IPS-NIHi7 (cell line): Measurements from ENCODE around the gene DCPS.
"Not testable (repeated sequence)": the region's sequence is repeated elsewhere in the genome, so short reads cannot be mapped to it uniquely, and the experiment has no call there.

ENCODE experiments used
- DNase-seq: peaks from one replicate; pipeline ENCODE4 v3.0.0; 2012; ENCODE audit warnings: mixed read lengths; ENCODE audit errors: extremely low spot score

The DCPS gene

GRCh38 chr11:126288237-126288636 is 15.6 kb upstream of the DCPS start:
- no peak for DNase-seq

- no peak for DNase-seq
Observed at GRCh38 chr11:126290887-126291286, 13.0 kb upstream of the DCPS start.

- DNase-seq: no peak
Observed at GRCh38 chr11:126293726-126294125, 10.1 kb upstream of the DCPS start.

- DNase-seq: no peak
Observed at GRCh38 chr11:126297004-126297403, 6.9 kb upstream of the DCPS start.

DNA sequence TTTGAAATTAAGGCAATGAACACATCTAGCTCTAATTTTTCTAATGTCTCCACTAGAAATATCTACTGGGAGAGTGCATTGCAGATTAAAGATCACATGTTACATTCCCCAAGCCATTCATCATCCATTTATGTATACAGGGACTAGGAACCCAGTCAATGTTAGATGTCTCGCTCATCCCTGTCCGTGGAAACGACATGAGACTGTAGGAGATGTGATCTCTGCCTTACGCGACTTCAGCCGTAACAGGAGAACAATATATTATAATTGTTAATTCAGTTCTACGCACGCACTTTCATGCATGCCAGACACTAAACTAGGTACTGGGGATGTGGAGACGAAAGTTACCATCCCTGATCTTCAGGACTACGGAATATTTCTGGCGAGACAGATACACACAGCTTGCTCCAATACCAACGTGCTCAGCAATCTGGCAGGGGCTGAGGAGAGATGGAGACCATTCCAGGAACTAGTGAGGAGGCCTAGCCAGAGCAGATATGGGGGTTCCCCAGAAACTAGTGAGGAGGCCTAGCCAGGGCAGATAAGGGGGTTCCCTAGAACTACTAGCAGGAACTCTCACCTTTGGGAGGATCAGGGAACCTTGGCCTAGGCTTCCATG is 706 bp downstream of the DCPS start:
- DNase-seq: no peak

- no peak for DNase-seq
Observed at GRCh38 chr11:126305699-126306098, 1.8 kb downstream of the DCPS start.

GRCh38 chr11:126307706-126308105 is 3.8 kb downstream of the DCPS start:
- DNase-seq: peak; percentile 62

GRCh38 chr11:126308271-126308671 is 4.4 kb downstream of the DCPS start:
- no peak for DNase-seq

- DNase-seq: not testable (repeated sequence)
Observed at GRCh38 chr11:126308771-126309170, 4.9 kb downstream of the DCPS start.

- peak; percentile 86 for DNase-seq
Observed at GRCh38 chr11:126310200-126310991, 6.5 kb downstream of the DCPS start.

- DNase-seq: no peak
Observed at GRCh38 chr11:126310992-126311310, 7.1 kb downstream of the DCPS start.

DNA sequence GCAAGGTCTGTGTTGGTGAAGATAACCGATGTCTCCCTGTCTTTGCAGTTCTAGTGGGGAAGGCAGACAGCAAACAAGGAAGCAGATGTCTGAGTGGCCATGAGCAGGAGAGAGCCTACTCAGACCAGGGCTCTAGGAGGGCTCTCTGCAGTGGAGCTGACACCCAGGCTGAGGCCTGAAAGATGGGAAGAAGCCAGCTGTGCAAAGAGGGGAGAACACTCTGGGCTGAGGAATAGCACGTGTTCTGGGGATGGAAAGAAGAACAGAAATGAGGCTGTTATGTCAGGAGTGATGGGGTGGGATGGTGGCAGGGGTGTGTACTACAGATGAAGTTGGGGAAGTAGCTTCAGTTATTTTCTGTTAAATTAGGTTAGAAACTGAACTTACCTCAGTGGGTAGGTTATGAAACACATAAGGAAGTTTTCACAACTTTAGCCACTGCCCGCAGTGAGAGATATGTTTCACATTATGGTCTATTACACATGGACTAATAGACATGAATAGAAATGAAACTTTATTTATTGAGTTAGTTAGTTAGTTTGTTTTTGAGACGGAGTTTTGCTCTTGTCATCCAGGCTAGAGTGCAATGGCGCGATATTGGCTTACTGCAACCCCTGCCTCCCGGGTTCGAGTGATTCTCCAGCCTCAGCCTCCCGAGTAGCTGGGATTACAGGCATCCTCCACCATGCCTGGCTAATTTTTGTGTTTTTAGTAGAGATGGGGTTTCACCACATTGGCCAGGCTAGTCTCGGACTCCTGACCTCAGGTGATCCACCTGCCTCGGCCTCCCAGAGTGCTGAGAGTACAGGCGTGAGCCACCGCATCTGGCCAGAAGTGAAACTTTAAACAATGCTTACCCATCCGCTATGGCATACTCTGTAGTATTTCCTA is 7.8 kb downstream of the DCPS start:
- no peak for DNase-seq

DNA sequence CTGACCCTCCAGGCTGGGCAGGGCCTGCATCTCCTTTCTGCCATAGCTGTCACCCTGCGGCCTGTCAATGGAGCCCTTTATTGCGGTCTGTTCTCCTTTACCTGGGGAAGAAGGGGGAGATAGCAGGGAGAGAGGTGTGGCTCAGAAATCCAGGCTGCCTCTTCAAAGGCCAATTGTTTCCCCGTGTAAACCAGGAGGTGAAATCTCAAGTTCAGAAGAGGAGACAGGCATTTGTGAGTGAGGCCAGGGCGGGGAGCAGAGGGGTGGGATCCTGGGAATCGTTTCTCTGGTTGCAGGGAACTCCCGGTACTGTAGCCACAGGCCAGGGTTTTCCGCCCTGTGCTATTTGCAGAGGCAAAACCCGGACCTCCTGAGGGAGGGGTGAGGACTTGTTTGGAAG is 9.1 kb downstream of the DCPS start:
- no peak for DNase-seq

GRCh38 chr11:126313826-126314225 is 10.0 kb downstream of the DCPS start:
- no peak for DNase-seq

DNA sequence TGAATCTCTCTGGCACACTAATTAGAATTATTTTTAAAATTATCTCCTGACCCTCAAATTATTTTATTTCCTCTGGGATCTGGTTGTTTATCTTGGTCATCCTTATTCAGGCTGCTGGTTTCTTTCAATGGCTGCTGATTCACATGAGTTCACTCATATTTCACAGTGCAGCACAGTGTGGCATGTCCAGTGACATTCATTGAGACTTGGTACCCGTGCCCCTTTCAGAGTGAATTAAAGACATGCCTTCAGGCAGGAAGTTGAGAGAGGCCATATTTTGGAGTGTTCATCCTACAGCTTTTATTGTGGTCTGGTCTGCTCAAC is 13.5 kb downstream of the DCPS start:
- DNase-seq: no peak

DNA sequence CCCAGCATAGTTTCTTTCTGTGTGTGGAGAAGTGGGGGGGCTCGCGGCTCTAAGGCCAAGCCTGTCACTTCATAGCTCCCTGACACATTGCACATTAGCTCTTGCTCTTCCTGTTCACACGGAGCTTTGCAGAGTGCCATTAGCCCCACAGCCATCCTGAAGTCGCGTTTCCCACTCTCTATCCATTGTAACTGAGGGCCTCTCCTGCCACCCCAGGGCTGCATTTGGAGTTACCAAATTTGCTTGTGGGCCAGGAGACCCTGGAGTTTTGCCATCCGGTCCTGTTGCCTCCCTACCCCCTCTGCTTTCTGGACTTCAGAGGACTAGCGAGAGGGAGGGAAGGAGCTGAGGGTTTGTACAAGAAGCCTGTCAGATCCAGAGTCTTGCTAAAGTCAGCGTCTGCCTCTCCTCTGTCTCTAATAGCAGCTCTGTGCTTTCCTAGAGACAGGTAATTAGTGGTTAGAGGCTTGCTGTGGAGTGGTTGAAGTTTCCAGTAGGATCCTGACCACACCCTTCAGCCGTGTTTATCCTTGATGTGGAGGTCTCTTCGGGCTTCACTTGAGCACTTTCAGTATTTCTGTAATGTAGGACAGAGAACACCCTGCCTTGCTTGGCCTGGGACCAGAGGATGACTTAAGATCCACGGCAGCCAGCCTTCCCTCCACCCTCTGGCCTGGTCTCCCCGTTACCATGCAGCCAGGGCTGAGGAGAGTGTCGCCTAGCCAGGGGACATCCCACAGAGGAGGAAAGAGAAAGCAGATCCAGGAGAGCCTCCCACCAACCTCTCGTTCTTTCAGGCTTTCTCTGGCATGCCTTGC is 14.1 kb downstream of the DCPS start:
- no peak for DNase-seq

DNA sequence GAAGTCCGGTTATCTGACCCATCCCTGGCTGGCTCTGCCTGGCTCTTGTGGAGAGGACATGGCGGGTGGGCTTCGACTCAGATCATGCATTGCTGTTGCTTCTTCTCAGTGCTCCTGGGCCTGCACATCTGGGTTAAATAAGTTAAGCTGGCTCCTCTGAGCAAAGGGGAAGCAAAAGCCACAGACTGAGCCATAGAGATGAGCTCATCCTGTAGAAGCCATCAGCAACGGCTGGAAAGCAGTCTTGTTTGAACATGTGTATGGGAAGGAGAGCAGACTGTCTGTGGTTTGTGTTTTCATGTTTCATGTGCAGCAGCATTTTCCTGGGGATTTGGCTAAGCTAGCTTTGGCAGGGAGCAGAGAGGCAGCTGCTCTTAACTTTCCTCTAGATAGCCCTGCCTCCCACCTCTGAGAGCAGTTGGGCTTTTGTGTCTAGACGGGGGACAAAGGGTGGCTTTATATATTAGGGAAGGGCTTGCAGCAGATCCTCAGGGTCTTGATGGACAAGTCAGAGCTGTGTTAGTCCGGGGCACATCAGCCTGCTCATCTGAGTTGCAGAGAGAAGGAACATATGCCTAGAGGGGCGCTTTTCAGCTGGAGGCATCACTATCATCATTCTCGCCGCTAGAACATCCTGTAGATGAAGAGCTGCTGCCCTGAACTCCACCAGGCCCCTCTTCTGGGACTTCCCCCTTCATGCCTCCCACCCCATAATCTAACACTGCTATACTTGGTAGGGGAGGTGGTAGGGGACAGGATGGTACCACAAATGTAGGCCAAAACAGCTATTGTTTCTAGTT is 14.9 kb downstream of the DCPS start:
- peak; percentile 5 for DNase-seq

- DNase-seq: peak; percentile 4
Observed at GRCh38 chr11:126319374-126319740, 15.5 kb downstream of the DCPS start.

- DNase-seq: no peak
Observed at GRCh38 chr11:126322996-126323395, 19.1 kb downstream of the DCPS start.

GRCh38 chr11:126327281-126328000 is 23.6 kb downstream of the DCPS start:
- DNase-seq: no peak

DNA sequence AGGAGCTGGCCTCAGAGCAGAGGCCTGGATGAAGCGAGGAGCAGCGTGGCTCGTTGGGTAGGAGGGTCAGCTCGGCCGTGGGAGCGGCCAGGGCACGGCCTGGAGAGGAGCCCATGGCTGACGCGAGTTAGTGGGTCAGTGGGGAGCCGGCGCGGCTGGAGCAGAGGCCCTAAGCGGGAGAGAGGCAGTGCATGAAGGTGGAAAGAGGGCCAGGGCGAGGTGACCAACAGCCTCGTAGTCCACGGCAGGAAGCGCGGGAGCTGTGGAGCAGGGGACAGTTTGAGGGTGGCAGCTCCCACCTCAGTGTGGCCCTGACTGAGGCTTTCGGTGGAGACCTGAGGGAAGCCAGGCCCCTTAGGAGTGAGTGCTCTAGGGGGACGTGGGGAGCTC is 24.1 kb downstream of the DCPS start:
- no peak for DNase-seq
